Stimulated activated CD8-positive, alpha-beta memory T cell treated with anti-CD3 and anti-CD28 coated beads, Interleukin-15, amount 100 ng/mL, for 4 hours (primary cell): ENCODE results near the gene WNT5B.
"Not testable (repeated sequence)": the region's sequence is repeated elsewhere in the genome, so short reads cannot be mapped to it uniquely, and the experiment has no call there.

ENCODE experiments used
- DNase-seq, 2 donors: peaks; one replicate each; pipeline ENCODE4 v3.0.0-alpha.2; 2020; ENCODE audit warnings: low read depth in 2 of 2

Gene WNT5B

GRCh38 chr12:1690578-1691122 lies 61.6 kb downstream of the WNT5B start, which contains the start of gene ADIPOR2:
TSS of gene ADIPOR2 (plus strand) at chr12:1691070. CDS start at chr12:1754344, 63,274 bp downstream.
- DNase-seq = peak; percentile 90

DNA sequence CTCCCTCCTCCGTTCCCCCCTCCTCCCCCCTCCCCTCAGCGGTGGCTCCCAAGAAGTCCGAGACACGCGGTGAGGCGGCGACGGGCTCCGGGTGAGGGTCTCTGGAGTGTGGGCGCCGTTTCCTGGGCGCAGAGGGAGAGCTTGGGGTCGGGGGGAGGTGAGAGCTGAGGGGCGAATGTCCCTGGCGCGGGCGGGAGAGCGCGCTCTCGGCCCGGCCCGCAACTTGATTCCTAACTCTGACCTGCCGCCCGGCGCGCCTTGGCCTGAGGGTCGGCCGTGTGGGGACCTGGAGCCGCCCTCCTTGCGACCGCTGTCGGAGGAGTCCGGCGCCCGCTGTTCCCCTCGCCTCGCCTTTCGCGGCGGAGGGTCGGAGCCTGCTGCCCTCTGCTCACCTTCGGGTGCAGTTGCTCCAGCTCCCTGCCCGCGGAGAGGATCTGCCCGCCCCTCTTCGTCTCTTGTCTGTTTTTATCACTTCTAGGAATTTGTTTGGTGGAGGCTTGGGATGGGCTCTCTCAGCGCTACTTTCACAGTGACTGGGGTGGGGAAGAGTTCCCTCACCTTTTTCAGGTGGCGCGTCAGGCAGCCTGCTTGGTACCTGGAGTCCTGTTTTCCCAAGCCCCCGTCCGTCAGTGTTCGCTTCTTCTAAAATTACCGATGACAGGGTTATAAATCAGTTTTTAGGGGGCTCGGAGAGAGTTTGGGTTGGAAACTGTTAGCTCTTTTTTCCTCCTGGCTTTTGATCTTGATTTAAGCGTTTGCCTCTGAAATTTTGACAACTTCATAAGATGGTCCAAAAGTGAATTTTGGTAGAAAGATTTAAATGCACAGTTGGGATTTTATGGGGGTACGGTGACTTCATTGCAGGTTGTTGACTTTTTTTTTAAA lies 62.3 kb downstream of the WNT5B start:
- DNase-seq = no peak

GRCh38 chr12:1692226-1692625 lies 63.2 kb downstream of the WNT5B start:
- DNase-seq = no peak

- no peak for DNase-seq
Observed at GRCh38 chr12:1692895-1693610, 64.0 kb downstream of the WNT5B start.

DNA sequence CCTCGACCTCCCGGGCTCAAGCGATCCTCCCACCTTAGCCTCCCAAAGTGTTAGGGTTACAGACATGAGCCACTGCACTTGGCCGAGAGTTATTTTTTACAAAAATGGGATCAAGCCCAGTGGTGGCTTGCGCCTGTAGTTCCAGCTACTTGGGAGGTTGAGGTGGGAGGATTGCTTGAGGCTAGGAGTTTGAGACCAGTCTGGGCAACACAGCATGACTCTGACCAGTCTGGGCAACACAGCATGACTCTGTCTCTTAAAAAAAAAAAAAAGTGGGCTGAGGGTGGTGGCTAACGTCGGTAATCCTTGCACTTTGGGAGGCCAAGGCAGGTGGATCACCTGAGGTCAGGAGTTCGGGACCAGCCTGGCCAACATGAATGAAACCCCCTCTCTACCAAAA lies 66.1 kb downstream of the WNT5B start:
- not testable (repeated sequence) for DNase-seq

DNA sequence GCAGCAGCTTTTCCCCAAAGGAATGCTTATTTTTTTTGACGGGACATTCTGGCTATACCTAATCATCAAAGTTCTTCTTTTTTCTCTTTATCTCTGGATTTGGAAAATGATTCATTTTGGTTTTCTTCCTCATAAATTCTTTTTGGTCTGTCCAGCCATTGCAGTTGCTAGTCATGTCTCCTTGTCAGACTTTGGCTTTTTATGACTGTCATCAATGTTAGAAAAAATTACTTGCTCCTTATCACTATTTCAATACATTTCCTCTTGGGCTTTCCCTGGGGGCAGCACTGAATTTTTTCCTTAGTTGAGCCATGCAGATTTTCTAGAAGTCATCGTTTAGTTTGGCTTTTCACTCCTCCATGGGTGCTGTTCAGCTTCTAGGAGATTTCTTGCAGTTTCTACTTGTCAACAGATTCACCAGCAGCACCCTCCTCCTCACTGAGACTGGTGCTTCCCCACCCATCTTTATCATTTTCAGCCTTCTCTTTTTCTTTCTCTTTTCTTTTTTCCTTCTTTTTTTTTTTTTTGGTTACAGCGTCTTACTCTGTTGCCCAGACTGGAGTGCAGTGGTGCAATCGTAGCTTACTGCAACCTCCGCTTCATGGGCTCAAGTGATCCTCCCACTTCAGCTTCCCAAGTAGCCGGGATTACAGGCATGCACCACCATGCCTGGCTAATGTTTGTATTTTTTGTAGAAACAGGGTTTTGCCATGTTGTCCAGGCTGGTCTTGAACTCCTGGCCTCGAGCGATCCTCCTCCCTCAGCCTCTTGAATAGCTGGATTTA lies 67.0 kb downstream of the WNT5B start:
- DNase-seq = no peak

GRCh38 chr12:1696800-1697199 lies 67.8 kb downstream of the WNT5B start:
- no peak for DNase-seq
